GM18873 (cell line): ENCODE data around the gene MRPL39.
"Not testable (repeated sequence)": the region's sequence is repeated elsewhere in the genome, so short reads cannot be mapped to it uniquely, and the experiment has no call there.

Experiments
- ATAC-seq: cut with Tn5 transposase; IDR thresholded peaks from one replicate; pipeline ENCODE4 v1.9.1; 2021; ENCODE audit warnings: mild to moderate bottlenecking, moderate library complexity, moderate number of reproducible peaks; ENCODE audit not compliant: unreplicated experiment, low FRiP score

Gene MRPL39

GRCh38 chr21:25607151-25608043 is at the start of gene MRPL39:
Gene MRPL39, minus strand, starts transcription at chr21:25607481. Its CDS starts 6 bp downstream, at chr21:25607475.
- ATAC-seq, result peak; percentile 92

GRCh38 chr21:25656412-25656811 is 49.1 kb upstream of the MRPL39 start:
- no peak for ATAC-seq

GRCh38 chr21:25649146-25649545 is 41.9 kb upstream of the MRPL39 start:
- no peak for ATAC-seq

- no peak for ATAC-seq
These were observed 40.4 kb upstream of the MRPL39 start for GRCh38 chr21:25647647-25648046.

- ATAC-seq, result no peak
These were observed 39.2 kb upstream of the MRPL39 start for GRCh38 chr21:25646474-25646873.

GRCh38 chr21:25643486-25643885 is 36.2 kb upstream of the MRPL39 start:
- ATAC-seq, result no peak

- ATAC-seq, result no peak
These were observed 33.6 kb upstream of the MRPL39 start for GRCh38 chr21:25640943-25641292.

- ATAC-seq, result peak; percentile 23
These were observed 33.1 kb upstream of the MRPL39 start for GRCh38 chr21:25640202-25640942.

- ATAC-seq, result peak; percentile 58
These were observed 32.4 kb upstream of the MRPL39 start for GRCh38 chr21:25639551-25640201.

- ATAC-seq, result peak; percentile 36
These were observed 31.6 kb upstream of the MRPL39 start, which contains the start of gene JAM2 for GRCh38 chr21:25638660-25639550. Gene JAM2, plus strand, starts transcription at chr21:25639258. Its CDS starts 564 bp downstream, at chr21:25639822.

- ATAC-seq, result no peak
These were observed 30.8 kb upstream of the MRPL39 start for GRCh38 chr21:25637851-25638659.

GRCh38 chr21:25636727-25637126 is 29.4 kb upstream of the MRPL39 start:
- no peak for ATAC-seq

GRCh38 chr21:25635310-25635709 is 28.0 kb upstream of the MRPL39 start:
- ATAC-seq, result no peak

GRCh38 chr21:25632296-25632695 is 25.0 kb upstream of the MRPL39 start:
- ATAC-seq, result no peak

- ATAC-seq, result no peak
These were observed 19.5 kb upstream of the MRPL39 start for GRCh38 chr21:25626757-25627156.

- not testable (repeated sequence) for ATAC-seq
These were observed 18.7 kb upstream of the MRPL39 start for GRCh38 chr21:25625776-25626555.

- no peak for ATAC-seq
These were observed 17.8 kb upstream of the MRPL39 start for GRCh38 chr21:25625036-25625435.

GRCh38 chr21:25624511-25624910 is 17.2 kb upstream of the MRPL39 start:
- no peak for ATAC-seq
